ENCODE measurements around the gene ARHGAP6. TPM values are rescaled to one million over a fixed set of nuclear protein-coding genes. Genes with fewer than 3 reads are reported as not detected.

ARHGAP6 gene
- total and polyA plus RNA-seq, 2 of the 13 experiments (the other 11 are each of a cell fraction or from before 2014, with no cell fraction given) = 0.11 TPM; not detected in 1

DNA sequence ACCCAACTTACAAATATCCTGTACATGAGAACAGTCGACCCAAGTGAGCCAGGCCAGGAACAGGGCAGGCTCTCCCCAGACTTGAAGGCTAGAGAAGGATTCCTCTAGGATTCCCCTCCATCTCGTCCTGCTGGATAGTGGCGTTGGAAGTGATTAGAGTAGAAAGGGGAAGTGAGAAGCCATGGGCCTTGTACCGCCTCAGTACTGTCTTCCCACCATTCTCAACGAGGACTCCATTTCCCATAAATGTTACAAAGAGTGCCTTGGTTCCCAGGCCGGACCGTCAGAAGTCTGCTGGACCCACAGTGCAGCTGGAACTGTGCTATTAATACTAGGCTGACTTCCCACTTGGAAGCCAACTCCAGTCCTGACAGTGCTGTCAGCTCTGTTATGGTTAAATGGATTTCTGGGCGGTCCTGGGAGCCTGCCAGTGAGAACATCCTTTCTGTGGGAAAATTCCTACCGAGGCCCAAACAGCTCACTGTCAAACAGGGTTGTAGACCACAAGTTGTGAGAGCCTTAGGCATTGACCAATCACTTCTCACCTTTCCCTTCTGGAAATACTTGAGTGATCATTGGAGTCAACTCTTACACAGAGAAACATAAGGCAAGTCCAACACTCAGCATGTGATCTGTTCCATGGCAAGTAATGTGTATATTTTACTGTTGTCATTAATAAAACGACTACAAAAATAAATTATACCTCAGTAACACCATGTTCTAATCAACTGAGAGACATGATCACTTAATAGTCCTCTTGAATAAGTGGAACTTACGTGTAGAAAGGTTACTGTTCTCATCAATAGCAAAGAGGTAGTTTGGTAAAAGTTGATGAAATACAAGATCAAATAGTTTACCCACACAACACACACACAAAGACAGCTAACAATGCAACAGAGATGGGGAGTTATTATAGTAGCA lies 314.1 kb downstream of the ARHGAP6 start:
- intact Hi-C loops (cut with micrococcal nuclease; ENCODE audit: unreplicated experiment) = no loop called here
- FAIRE-seq (no peak), ATAC-seq (no peak), DNase-seq (ENCODE audit: low spot score) (no peak)
- no peak overlapping the region for H3K4me3 ChIP-seq (replicated peaks in 1 of 3; ENCODE audit: insufficient read depth in 1 of 3, low read depth in 2 of 3, low read length in 3 of 3)
- H3K79me2 ChIP-seq (ENCODE audit: insufficient read depth, low read length) = no peaks in the 10 kb centered on the region
- H3K4me2 ChIP-seq (ENCODE audit: low read depth, low read length) = no peak overlapping the region
- H3K27ac ChIP-seq (ENCODE audit: extremely low read length, insufficient read depth, low read length) = no peak overlapping the region
- no peak overlapping the region for H3K9ac ChIP-seq (ENCODE audit: insufficient read depth, low read depth, low read length)
- ChIA-PET POLR2A (no interaction called here), CTCF (ENCODE audit: low intra/inter-chr PET ratio, low total read pairs) (no interaction called here)
- BruUV-seq (replicated peaks) = no TSS peak
- 10% methylated on average over 3 of the region's 11 CpGs for WGBS (ENCODE audit: low lambda C conversion rate)
- in situ Hi-C loops (cut with HindIII; ENCODE audit: extremely low pct_ligation_motif_present, low pct_unique_long_range_greater_than_20kb) = no loop called here
- TF ChIP-seq TMF1 (CRISPR knock-in tag; IDR thresholded peaks at IDR 0.05; ENCODE audit: low read depth) = no peak
- no peak for TF ChIP-seq ZNF841 (CRISPR knock-in tag; IDR thresholded peaks at IDR 0.05; ENCODE audit: borderline replicate concordance)
- no peaks in the 10 kb centered on the region for H3K4me1 ChIP-seq (ENCODE audit: insufficient read depth, low read length)
- no peaks in the 10 kb centered on the region for H4K20me1 ChIP-seq (ENCODE audit: insufficient read depth, low read length)
- H2AFZ ChIP-seq (ENCODE audit: low read length) = no peak overlapping the region
- H3K27me3 ChIP-seq (ENCODE audit: control insufficient read depth in 1 of 2, insufficient read depth in 2 of 2, low read length in 2 of 2) = no peaks in the 10 kb centered on the region
- H3K9me3 ChIP-seq (ENCODE audit: low read length) = no peaks in the 10 kb centered on the region
- H3K36me3 ChIP-seq (replicated peaks in 1 of 2; ENCODE audit: control insufficient read depth in 1 of 2, insufficient read depth in 2 of 2, low read length in 2 of 2) = no peaks in the 10 kb centered on the region

DNA sequence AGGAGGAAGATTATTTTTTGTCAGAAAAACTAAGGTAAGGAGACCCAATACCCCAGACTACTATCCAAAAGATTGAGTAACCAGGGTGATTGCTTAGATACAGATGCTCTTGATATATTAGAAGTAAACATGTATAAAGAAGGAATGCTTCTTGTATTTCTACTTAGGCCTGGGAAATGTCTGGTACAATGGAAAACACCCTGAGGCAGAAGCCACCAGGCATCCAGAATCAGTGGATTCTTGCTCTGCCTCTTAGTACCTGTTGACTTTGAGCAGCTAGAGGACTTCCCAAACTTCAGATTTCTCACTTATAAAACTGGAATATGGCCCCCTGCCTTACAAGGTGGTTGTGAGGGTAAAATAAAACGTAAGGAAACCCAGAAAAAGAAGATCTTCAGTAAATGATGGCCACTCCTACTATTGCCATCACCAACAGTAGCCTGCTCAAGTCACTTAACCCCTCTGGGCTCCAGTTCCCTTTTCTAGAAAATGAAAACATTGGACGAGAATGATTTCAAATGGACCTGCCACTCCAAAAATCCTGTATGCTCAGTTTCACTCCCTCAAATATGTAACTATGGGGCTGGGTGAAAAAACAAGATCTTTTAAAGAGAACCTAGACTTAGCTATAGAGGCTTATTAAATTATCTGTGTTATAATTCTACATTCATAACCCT lies 315.9 kb downstream of the ARHGAP6 start:
- no peaks in the 10 kb centered on the region for H3K36me3 ChIP-seq (replicated peaks in 1 of 2; ENCODE audit: control insufficient read depth in 1 of 2, insufficient read depth in 2 of 2, low read length in 2 of 2)
- H3K4me1 ChIP-seq (ENCODE audit: insufficient read depth, low read length) = no peaks in the 10 kb centered on the region
- DNase-seq (ENCODE audit: low spot score) (no peak), FAIRE-seq (no peak), ATAC-seq (no peak)
- ChIA-PET CTCF (ENCODE audit: low intra/inter-chr PET ratio, low total read pairs) (no interaction called here), POLR2A (no interaction called here)
- no peak overlapping the region for H3K4me3 ChIP-seq (replicated peaks in 1 of 3; ENCODE audit: insufficient read depth in 1 of 3, low read depth in 2 of 3, low read length in 3 of 3)
- in situ Hi-C loops (cut with HindIII; ENCODE audit: extremely low pct_ligation_motif_present, low pct_unique_long_range_greater_than_20kb) = no loop called here
- BruUV-seq (replicated peaks) = no TSS peak
- whole genome bisulfite sequencing (ENCODE audit: low lambda C conversion rate) = 0% methylated on average over 2 of the region's 2 CpGs
- no peaks in the 10 kb centered on the region for H4K20me1 ChIP-seq (ENCODE audit: insufficient read depth, low read length)
- TF ChIP-seq MLLT10 (CRISPR knock-in tag; IDR thresholded peaks at IDR 0.05) (no peak), ARNT2 (CRISPR knock-in tag; IDR thresholded peaks at IDR 0.05; ENCODE audit: low read depth) (no peak), ZNF703 (CRISPR knock-in tag; IDR thresholded peaks at IDR 0.05; ENCODE audit: borderline replicate concordance) (no peak), SMAD9 (CRISPR knock-in tag; IDR thresholded peaks at IDR 0.05) (no peak), ZNF33B (CRISPR knock-in tag; IDR thresholded peaks at IDR 0.05) (no peak), ZNF878 (CRISPR knock-in tag; IDR thresholded peaks at IDR 0.05) (no peak), PRPF4 (IDR thresholded peaks at IDR 0.05; ENCODE audit: low read depth, low read length, poor library complexity, severe bottlenecking) (no peak), ZIK1 (CRISPR knock-in tag; IDR thresholded peaks at IDR 0.05; ENCODE audit: borderline replicate concordance, low read depth) (no peak)
- TF ChIP-seq, protein P1, sequence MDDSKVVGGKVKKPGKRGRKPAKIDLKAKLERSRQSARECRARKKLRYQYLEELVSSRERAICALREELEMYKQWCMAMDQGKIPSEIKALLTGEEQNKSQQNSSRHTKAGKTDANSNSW (CRISPR knock-in tag; IDR thresholded peaks at IDR 0.05; ENCODE audit: borderline replicate concordance) = no peak
- TF ChIP-seq, protein P2, sequence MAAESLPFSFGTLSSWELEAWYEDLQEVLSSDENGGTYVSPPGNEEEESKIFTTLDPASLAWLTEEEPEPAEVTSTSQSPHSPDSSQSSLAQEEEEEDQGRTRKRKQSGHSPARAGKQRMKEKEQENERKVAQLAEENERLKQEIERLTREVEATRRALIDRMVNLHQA (CRISPR knock-in tag; IDR thresholded peaks at IDR 0.05) = no peak
- TF ChIP-seq, protein P3, sequence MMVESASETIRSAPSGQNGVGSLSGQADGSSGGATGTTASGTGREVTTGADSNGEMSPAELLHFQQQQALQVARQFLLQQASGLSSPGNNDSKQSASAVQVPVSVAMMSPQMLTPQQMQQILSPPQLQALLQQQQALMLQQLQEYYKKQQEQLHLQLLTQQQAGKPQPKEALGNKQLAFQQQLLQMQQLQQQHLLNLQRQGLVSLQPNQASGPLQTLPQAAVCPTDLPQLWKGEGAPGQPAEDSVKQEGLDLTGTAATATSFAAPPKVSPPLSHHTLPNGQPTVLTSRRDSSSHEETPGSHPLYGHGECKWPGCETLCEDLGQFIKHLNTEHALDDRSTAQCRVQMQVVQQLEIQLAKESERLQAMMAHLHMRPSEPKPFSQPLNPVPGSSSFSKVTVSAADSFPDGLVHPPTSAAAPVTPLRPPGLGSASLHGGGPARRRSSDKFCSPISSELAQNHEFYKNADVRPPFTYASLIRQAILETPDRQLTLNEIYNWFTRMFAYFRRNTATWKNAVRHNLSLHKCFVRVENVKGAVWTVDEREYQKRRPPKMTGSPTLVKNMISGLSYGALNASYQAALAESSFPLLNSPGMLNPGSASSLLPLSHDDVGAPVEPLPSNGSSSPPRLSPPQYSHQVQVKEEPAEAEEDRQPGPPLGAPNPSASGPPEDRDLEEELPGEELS (CRISPR knock-in tag; IDR thresholded peaks at IDR 0.05) = no peak
- H2AFZ ChIP-seq (ENCODE audit: low read length) = no peak overlapping the region
- no peaks in the 10 kb centered on the region for H3K27me3 ChIP-seq (ENCODE audit: control insufficient read depth in 1 of 2, insufficient read depth in 2 of 2, low read length in 2 of 2)
- no peak overlapping the region for H3K4me2 ChIP-seq (ENCODE audit: low read depth, low read length)
- intact Hi-C loops (cut with micrococcal nuclease; ENCODE audit: unreplicated experiment) = no loop called here
- no peak overlapping the region for H3K9ac ChIP-seq (ENCODE audit: insufficient read depth, low read depth, low read length)
- H3K9me3 ChIP-seq (ENCODE audit: low read length) = no peaks in the 10 kb centered on the region
- no peaks in the 10 kb centered on the region for H3K79me2 ChIP-seq (ENCODE audit: insufficient read depth, low read length)
- H3K27ac ChIP-seq (ENCODE audit: extremely low read length, insufficient read depth, low read length) = no peak overlapping the region

All from HepG2 (cell line).